Panc1 (cell line): ENCODE measurements around the gene NPTXR. TPM values are rescaled to one million over a fixed set of nuclear protein-coding genes. Genes with fewer than 3 reads are reported as not detected.

Experiments
- ATAC-seq: fragments of 200-7000 bp; cut with Tn5 transposase; 2 replicates; pipeline ENCODE4 v1.9.1; 2020; ENCODE audit warnings: mild to moderate bottlenecking, moderate library complexity
- BruUV-seq: library from RNA; stranded (reverse); fragments of 400-500 nt; replicated peaks from 2 replicates; lab custom pipeline; 2021; lab: Mats Ljungman, UMichigan
- CTCF ChIA-PET: fragments of 300-600 bp; sonication (Branson Sonifier 250); formaldehyde crosslinking; loops from one replicate; lab custom pipeline; 2022; ENCODE audit warnings: antibody characterized with exemption; lab: Charles Lee
- POLR2A ChIA-PET: fragments of 300-600 bp; sonication (Branson Sonifier 250); formaldehyde crosslinking; loops from one replicate; lab custom pipeline; 2022; ENCODE audit warnings: antibody characterized with exemption; lab: Charles Lee
- DNase-seq: peaks from one replicate; pipeline ENCODE4 v3.0.0-alpha.2; 2010; ENCODE audit warnings: low read depth, low spot score
- H3K27ac ChIP-seq: 2 replicates; pipeline ENCODE4 v1.5.1; 2011; ENCODE audit warnings: mild to moderate bottlenecking, low read length, inconsistent platforms
- H3K27me3 ChIP-seq: fragments of 200-500 bp; sonication (Bioruptor generic); 2 replicates; pipeline ENCODE4 v1.6.0; 2014; ENCODE audit warnings: low read length, inconsistent platforms; ENCODE audit not compliant: control insufficient read depth, insufficient read depth
- H3K36me3 ChIP-seq: fragments of 200-500 bp; sonication (Bioruptor generic); 2 replicates; pipeline ENCODE4 v1.5.1; 2014; ENCODE audit warnings: inconsistent platforms, mild to moderate bottlenecking, low read length, moderate library complexity; ENCODE audit not compliant: control insufficient read depth, insufficient read depth
- H3K4me1 ChIP-seq: 2 replicates; pipeline ENCODE4 v1.5.1; 2011; ENCODE audit warnings: inconsistent platforms, mild to moderate bottlenecking, low read length, moderate library complexity; ENCODE audit not compliant: control insufficient read depth, insufficient read depth
- H3K4me3 ChIP-seq, 2 experiments: 2 replicates each; pipeline ENCODE4 v1.5.1; 2011 to 2012; ENCODE audit warnings: low read depth in 2 of 2, low read length in 2 of 2, mild to moderate bottlenecking in 2 of 2, inconsistent platforms in 1 of 2, moderate library complexity in 1 of 2
- H3K9me3 ChIP-seq: fragments of 200-500 bp; sonication (Bioruptor generic); 2 replicates; pipeline ENCODE4 v1.5.1; 2014; ENCODE audit warnings: low read depth, mild to moderate bottlenecking, inconsistent platforms, low read length, moderate library complexity; ENCODE audit not compliant: control insufficient read depth, insufficient read depth
- CTCF ChIP-seq: fragments of 450-650 bp; IDR thresholded peaks from 2 replicates; pipeline ENCODE4 v1.5.1; 2017; ENCODE audit warnings: mild to moderate bottlenecking
- POLR2AphosphoS5 ChIP-seq: IDR thresholded peaks from 2 replicates; pipeline ENCODE4 v1.6.1; 2012; ENCODE audit warnings: mild to moderate bottlenecking, low read depth, low read length, moderate library complexity
- REST ChIP-seq, 2 experiments: IDR thresholded peaks; 2 replicates each; pipeline ENCODE4 v1.6.1; 2011 to 2012; ENCODE audit warnings: low read depth in 2 of 2, control low read depth in 1 of 2, low read length in 1 of 2, mild to moderate bottlenecking in 1 of 2, moderate library complexity in 1 of 2; ENCODE audit not compliant: insufficient read depth in 1 of 2
- SIN3A ChIP-seq: IDR thresholded peaks from 2 replicates; pipeline ENCODE4 v1.6.1; 2012; ENCODE audit warnings: low read depth, mild to moderate bottlenecking, low read length, moderate library complexity, borderline replicate concordance; ENCODE audit not compliant: insufficient read depth
- TCF7L2 ChIP-seq: IDR thresholded peaks from 2 replicates; pipeline ENCODE4 v1.6.1; 2011; ENCODE audit warnings: mild to moderate bottlenecking, low read depth, low read length, inconsistent platforms
- in situ Hi-C: cut with HindIII; loops from 2 replicates; pipeline ENCODE4 v1.10.0; 2016; ENCODE audit warnings: low sequenced_read_pairs, low pct_unique_long_range_greater_than_20kb
- intact Hi-C: fragments of 100-400 bp; cut with micrococcal nuclease; formaldehyde crosslinking; loops from one replicate; pipeline ENCODE4 v1.10.0; 2022; ENCODE audit not compliant: unreplicated experiment
- total RNA-seq: library from RNA; stranded (reverse); gene quantifications from one replicate; pipeline ENCODE4 v1.2.1, GENCODE V29; 2021; ENCODE audit not compliant: unreplicated experiment

The NPTXR gene
- total RNA-seq, 1 experiment from 2014 or later: 32.6 TPM

GRCh38 chr22:38881997-38882879 is 38.4 kb upstream of the NPTXR start:
- intact Hi-C loops (no loop called here), in situ Hi-C loops (no loop called here)
- H3K27ac ChIP-seq: no peak overlapping the region
- no peak overlapping the region for H3K4me3 ChIP-seq
- ATAC-seq (no peak), DNase-seq (no peak)
- POLR2A ChIA-PET: no interaction called here
- H3K9me3 ChIP-seq: no peaks in the 10 kb centered on the region
- no peaks in the 10 kb centered on the region for H3K36me3 ChIP-seq
- TF ChIP-seq CTCF (no peak), SIN3A (no peak), TCF7L2 (no peak), POLR2AphosphoS5 (no peak), REST (IDR thresholded peaks at IDR 0.05; ENCODE audit: insufficient read depth in 1 of 2, low read depth in 2 of 2, low read length in 1 of 2) (no peak)
- H3K27me3 ChIP-seq: no peaks in the 10 kb centered on the region
- CTCF ChIA-PET: interaction anchor here (0.5 kb wide), 1 partner anchor 121 kb away, joined by 5 read pairs; no protein-coding TSS in a partner anchor
- no peaks in the 10 kb centered on the region for H3K4me1 ChIP-seq
- BruUV-seq: no TSS peak

- Histone ChIP-seq H3K27me3 (no peaks in the 10 kb centered on the region), H3K4me1 (no peaks in the 10 kb centered on the region), H3K27ac (no peak overlapping the region), H3K9me3 (no peaks in the 10 kb centered on the region), H3K36me3 (no peaks in the 10 kb centered on the region), H3K4me3 (no peak overlapping the region)
- ATAC-seq (no peak), DNase-seq (no peak)
- no TSS peak for BruUV-seq
- POLR2A ChIA-PET: no interaction called here
- intact Hi-C loops (no loop called here), in situ Hi-C loops (no loop called here)
- TF ChIP-seq SIN3A (no peak), REST (IDR thresholded peaks at IDR 0.05; ENCODE audit: insufficient read depth in 1 of 2, low read depth in 2 of 2, low read length in 1 of 2) (no peak), POLR2AphosphoS5 (no peak), TCF7L2 (no peak), CTCF (no peak)
- CTCF ChIA-PET: interaction anchor here (0.5 kb wide), 1 partner anchor 122 kb away, joined by 5 read pairs; no protein-coding TSS in a partner anchor
These were observed 37.6 kb upstream of the NPTXR start for GRCh38 chr22:38881464-38881871.
